Transverse colon (tissue), 3 donors: ENCODE data around the gene ACTR3C.

Experiments
- EP300 ChIP-seq: sonication (generic); formaldehyde crosslinking; IDR thresholded peaks from one replicate; pipeline ENCODE4 v1.6.1; 2017; ENCODE audit warnings: antibody characterized with exemption, low read depth
- POLR2A ChIP-seq: fragments of 450-650 bp; IDR thresholded peaks from one replicate; pipeline ENCODE4 v1.6.1; 2016; ENCODE audit warnings: antibody characterized with exemption, mild to moderate bottlenecking, moderate library complexity
- TF ChIP-seq, protein P1 (sequence below), 5 experiments: fragments of 200-600 bp in 3 of 5; fragments of 450-650 bp in 2 of 5; sonication (generic) in 3 of 5; IDR thresholded peaks; 1 replicate in 2 of 5; 2 replicates in 3 of 5; pipeline ENCODE4 v1.5.1; 2016 to 2017; ENCODE audit warnings: antibody characterized with exemption in 5 of 5, inconsistent platforms in 3 of 5, mild to moderate bottlenecking in 2 of 5, moderate library complexity in 1 of 5

DNA sequence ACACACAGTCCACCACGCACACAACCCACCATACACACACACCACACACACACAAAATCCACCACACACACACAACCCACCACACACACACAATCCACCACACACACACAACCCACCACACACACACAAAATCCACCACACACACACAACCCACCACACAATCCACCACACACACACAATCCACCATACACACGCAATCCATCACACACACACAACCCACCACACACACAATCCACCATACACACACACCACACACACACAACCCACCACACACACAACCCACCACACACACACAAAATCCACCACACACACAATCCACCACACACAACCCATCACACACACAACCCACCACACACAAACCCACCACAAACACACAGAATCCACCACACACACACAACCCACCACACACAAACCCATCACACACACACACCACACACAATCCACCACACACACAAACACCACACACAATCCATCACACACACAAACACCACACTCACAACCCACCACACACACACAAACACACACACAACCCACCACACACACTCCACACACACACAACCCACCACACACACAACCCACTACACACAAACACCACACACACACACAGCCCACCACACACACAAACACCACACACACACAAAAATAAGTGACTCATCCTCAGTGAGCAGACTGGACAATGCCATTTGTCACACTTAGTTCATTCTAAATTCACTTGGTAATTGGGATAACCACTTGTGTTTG, 36.4 kb upstream of the ACTR3C start:
- TF ChIP-seq, protein P1, sequence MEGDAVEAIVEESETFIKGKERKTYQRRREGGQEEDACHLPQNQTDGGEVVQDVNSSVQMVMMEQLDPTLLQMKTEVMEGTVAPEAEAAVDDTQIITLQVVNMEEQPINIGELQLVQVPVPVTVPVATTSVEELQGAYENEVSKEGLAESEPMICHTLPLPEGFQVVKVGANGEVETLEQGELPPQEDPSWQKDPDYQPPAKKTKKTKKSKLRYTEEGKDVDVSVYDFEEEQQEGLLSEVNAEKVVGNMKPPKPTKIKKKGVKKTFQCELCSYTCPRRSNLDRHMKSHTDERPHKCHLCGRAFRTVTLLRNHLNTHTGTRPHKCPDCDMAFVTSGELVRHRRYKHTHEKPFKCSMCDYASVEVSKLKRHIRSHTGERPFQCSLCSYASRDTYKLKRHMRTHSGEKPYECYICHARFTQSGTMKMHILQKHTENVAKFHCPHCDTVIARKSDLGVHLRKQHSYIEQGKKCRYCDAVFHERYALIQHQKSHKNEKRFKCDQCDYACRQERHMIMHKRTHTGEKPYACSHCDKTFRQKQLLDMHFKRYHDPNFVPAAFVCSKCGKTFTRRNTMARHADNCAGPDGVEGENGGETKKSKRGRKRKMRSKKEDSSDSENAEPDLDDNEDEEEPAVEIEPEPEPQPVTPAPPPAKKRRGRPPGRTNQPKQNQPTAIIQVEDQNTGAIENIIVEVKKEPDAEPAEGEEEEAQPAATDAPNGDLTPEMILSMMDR (IDR thresholded peaks at IDR 0.05): no peak
- TF ChIP-seq POLR2A (no peak), EP300 (no peak)
